Activated naive CD4-positive, alpha-beta T cell treated with anti-CD3 and anti-CD28 coated beads, Interleukin-2, amount 10 ng/mL, durations not matched to agents 7 days and 5 days (primary cell): ENCODE data around the gene NUP153.
"Not testable (repeated sequence)": the region's sequence is repeated elsewhere in the genome, so short reads cannot be mapped to it uniquely, and the experiment has no call there.

Experiments used
- CTCF ChIA-PET: fragments of 350-600 bp; sonication (Branson Sonifier 250); formaldehyde crosslinking; loops from one replicate; lab custom pipeline; 2021; ENCODE audit warnings: antibody characterized with exemption; lab: Charles Lee
- DNase-seq: peaks from one replicate; pipeline ENCODE4 v3.0.0-alpha.2; 2020
- H3K27ac Mint-ChIP-seq: one replicate; pipeline ENCODE4 v1.8.0; 2021; ENCODE audit warnings: mild to moderate bottlenecking, moderate library complexity, mixed read lengths
- H3K27me3 Mint-ChIP-seq: one replicate; pipeline ENCODE4 v1.8.0; 2021; ENCODE audit warnings: mild to moderate bottlenecking, mixed read lengths
- H3K36me3 Mint-ChIP-seq: one replicate; pipeline ENCODE4 v1.8.0; 2021; ENCODE audit warnings: mixed read lengths
- H3K4me1 Mint-ChIP-seq: one replicate; pipeline ENCODE4 v1.8.0; 2021; ENCODE audit warnings: mixed read lengths
- H3K4me3 Mint-ChIP-seq: one replicate; pipeline ENCODE4 v1.8.0; 2021; ENCODE audit warnings: mild to moderate bottlenecking, moderate library complexity, mixed read lengths
- H3K9me3 Mint-ChIP-seq: one replicate; pipeline ENCODE4 v1.8.0; 2021; ENCODE audit warnings: mixed read lengths

The NUP153 gene

GRCh38 chr6:17593246-17593645 is 113.5 kb downstream of the NUP153 start:
- CTCF ChIA-PET, result no interaction called here
- H3K27ac Mint-ChIP-seq, result no peak overlapping the region

DNA sequence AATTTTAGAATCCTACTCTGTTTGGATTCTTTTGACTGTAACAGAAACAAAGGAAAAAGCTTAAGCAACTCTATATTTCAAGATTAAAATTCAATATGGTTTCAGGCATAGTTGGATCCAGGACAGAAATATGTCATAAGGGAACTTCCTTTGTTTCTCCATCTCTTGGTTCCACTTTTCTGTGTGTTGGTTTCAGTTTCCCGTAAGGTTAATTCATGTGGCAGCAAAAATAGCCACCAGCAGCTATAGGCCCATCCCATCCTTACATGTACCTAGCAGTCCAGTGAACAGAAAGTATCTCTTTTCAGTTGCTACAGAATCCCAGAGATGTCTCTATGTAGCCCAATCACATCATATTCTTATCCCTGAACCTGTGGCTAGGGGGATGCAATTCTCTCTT is 115.4 kb downstream of the NUP153 start:
- H3K4me1 Mint-ChIP-seq, result peaks cover 23% of the 10 kb centered on the region

More at GRCh38 chr6:17593246-17593645, 113.5 kb downstream of the NUP153 start:
- Mint-ChIP-seq H3K27me3 (peaks cover 11% of the 10 kb centered on the region), H3K4me1 (peaks cover 26% of the 10 kb centered on the region), H3K36me3 (no peaks in the 10 kb centered on the region), H3K4me3 (no peak overlapping the region), H3K9me3 (no peaks in the 10 kb centered on the region)
- no peak for DNase-seq

GRCh38 chr6:17589406-17590096 is 117.2 kb downstream of the NUP153 start:
- peak; percentile 39 for DNase-seq
- Mint-ChIP-seq H3K27me3 (peaks cover 6% of the 10 kb centered on the region), H3K4me1 (peaks cover 23% of the 10 kb centered on the region), H3K36me3 (no peaks in the 10 kb centered on the region), H3K4me3 (no peak overlapping the region), H3K27ac (peak overlapping the region; percentile 42), H3K9me3 (no peaks in the 10 kb centered on the region)
- CTCF ChIA-PET, result interaction anchor here (0.6 to 2.0 kb wide), 3 partner anchors 32 to 215 kb away, joined by 3 to 10 read pairs (median 7); no protein-coding TSS in a partner anchor

More for the DNA sequence above, 115.4 kb downstream of the NUP153 start:
- CTCF ChIA-PET, result no interaction called here
- no peak for DNase-seq
- Mint-ChIP-seq H3K9me3 (no peaks in the 10 kb centered on the region), H3K27me3 (peaks cover 6% of the 10 kb centered on the region), H3K4me3 (no peak overlapping the region), H3K36me3 (no peaks in the 10 kb centered on the region), H3K27ac (peak overlapping the region; percentile 39)

DNA sequence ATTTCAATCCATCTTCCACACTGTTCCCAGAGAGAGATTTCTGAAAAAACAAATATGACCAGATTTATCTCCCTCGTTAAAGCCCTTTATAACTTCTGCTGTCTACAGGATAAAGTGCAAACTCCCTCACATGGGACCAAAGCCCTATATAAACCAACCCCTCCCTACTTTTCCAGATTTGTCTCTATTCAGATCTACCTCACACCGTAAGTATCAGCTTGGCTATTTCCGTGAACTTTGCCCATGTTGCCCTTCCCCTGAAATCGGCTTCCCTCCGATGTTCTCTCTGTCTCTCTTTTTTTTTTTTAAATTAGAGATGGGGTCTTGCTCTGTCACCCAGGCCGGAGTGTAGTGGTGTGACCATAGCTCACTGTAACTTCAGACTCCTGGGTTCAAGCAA is 118.7 kb downstream of the NUP153 start:
- Mint-ChIP-seq H3K36me3 (no peaks in the 10 kb centered on the region), H3K27me3 (no peaks in the 10 kb centered on the region), H3K27ac (no peak overlapping the region), H3K4me3 (no peak overlapping the region), H3K9me3 (no peaks in the 10 kb centered on the region), H3K4me1 (peaks cover 26% of the 10 kb centered on the region)
- no peak for DNase-seq
- CTCF ChIA-PET, result interaction anchor here (0.7 to 2.0 kb wide), 2 partner anchors 51 to 216 kb away, joined by 3 to 10 read pairs; no protein-coding TSS in a partner anchor

GRCh38 chr6:17586623-17587022 is 120.1 kb downstream of the NUP153 start:
- H3K27me3 Mint-ChIP-seq, H3K36me3 Mint-ChIP-seq, DNase-seq, H3K27ac Mint-ChIP-seq, H3K4me3 Mint-ChIP-seq, H3K9me3 Mint-ChIP-seq: not testable (repeated sequence)
- H3K4me1 Mint-ChIP-seq, result peaks cover 25% of the 10 kb centered on the region
- CTCF ChIA-PET, result interaction anchor here (0.6 kb wide), 1 partner anchor 541 kb away, joined by 3 read pairs; no protein-coding TSS in a partner anchor

DNA sequence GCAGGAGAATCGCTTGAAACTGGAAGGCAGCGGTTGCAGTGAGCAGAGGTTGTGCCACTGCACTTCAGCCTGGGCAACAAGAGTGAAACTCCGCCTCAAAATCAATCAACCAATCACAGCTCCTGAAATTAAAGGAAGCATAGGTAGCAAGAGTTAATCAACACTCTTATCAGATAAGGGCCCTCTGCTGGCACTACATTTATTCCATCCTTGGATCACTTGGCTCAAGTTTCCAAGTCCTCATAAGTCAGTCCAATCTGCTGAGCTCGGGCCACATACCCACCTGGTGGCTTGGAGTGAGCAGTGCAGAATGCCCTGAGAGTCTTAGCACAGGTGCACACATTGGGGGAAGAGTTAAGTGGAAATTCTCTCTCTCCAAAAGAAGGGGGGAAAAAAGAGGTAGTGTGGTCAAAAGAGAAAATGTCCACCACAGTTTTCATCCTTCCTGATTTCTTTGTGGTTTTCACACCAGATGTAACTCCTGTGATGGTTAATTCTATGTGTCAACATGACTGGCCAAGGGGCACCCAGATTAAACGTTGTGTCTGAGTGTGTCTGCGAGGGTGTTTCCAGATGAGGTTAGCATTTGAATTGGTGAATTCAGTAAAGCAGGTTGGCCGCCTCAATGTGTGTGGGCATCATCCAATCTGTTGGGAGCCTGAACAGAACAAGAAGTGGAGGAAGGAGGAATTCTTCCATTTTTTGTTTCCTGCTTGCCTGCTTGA is 120.8 kb downstream of the NUP153 start:
- Mint-ChIP-seq H3K4me3 (no peak overlapping the region), H3K27me3 (peaks cover 4% of the 10 kb centered on the region), H3K27ac (no peak overlapping the region), H3K4me1 (peaks cover 20% of the 10 kb centered on the region), H3K9me3 (peaks cover 3% of the 10 kb centered on the region), H3K36me3 (no peaks in the 10 kb centered on the region)
- CTCF ChIA-PET, result interaction anchor here (0.6 to 2.5 kb wide), 7 partner anchors 9 to 541 kb away, joined by 3 to 29 read pairs (median 4); no protein-coding TSS in a partner anchor
- no peak for DNase-seq

- Mint-ChIP-seq H3K4me1 (peaks cover 9% of the 10 kb centered on the region), H3K36me3 (no peaks in the 10 kb centered on the region), H3K27me3 (peaks cover 13% of the 10 kb centered on the region), H3K4me3 (no peak overlapping the region), H3K27ac (no peak overlapping the region), H3K9me3 (peaks cover 3% of the 10 kb centered on the region)
- CTCF ChIA-PET, result interaction anchor here (0.6 to 2.5 kb wide), 21 partner anchors 8 to 431 kb away, joined by 3 to 29 read pairs (median 4); no protein-coding TSS in a partner anchor
- DNase-seq, result peak; percentile 29
Measured at GRCh38 chr6:17584241-17584803, 122.4 kb downstream of the NUP153 start.

GRCh38 chr6:17583811-17584210 is 122.9 kb downstream of the NUP153 start:
- peaks cover 3% of the 10 kb centered on the region for H3K9me3 Mint-ChIP-seq
- H3K4me3 Mint-ChIP-seq, result no peak overlapping the region
- DNase-seq, result no peak
- CTCF ChIA-PET, result interaction anchor here (0.6 to 2.5 kb wide), 19 partner anchors 8 to 431 kb away, joined by 3 to 29 read pairs (median 3); no protein-coding TSS in a partner anchor
- peaks cover 13% of the 10 kb centered on the region for H3K27me3 Mint-ChIP-seq
- H3K4me1 Mint-ChIP-seq, result peaks cover 6% of the 10 kb centered on the region
- no peak overlapping the region for H3K27ac Mint-ChIP-seq
- no peaks in the 10 kb centered on the region for H3K36me3 Mint-ChIP-seq

DNA sequence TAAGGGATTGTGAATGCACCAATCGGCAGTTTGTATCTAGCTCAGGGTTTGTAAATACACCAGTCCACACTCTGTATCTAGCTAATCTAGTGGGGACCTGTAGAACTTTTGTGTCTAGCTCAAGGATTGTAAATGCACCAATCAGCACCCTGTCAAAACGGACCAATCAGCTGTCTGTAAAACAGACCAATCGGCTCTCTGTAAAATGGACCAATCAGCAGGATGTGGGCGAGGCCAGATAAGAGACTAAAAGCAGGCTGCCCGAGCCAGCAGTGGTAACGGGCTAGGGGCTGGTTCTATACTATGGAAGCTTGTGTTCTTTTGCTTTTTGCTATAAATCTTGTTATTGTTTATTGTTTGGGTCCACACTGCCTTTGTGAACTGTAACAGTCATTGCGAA is 125.4 kb downstream of the NUP153 start:
- H3K9me3 Mint-ChIP-seq, result peaks cover 15% of the 10 kb centered on the region
- peaks cover 22% of the 10 kb centered on the region for H3K27me3 Mint-ChIP-seq
- H3K4me1 Mint-ChIP-seq, H3K36me3 Mint-ChIP-seq, H3K27ac Mint-ChIP-seq: not testable (repeated sequence)
- DNase-seq, result peak; percentile 31
- CTCF ChIA-PET, result interaction anchor here (0.6 to 2.3 kb wide), 4 partner anchors 20 to 1166 kb away, joined by 3 to 8 read pairs (median 4); no protein-coding TSS in a partner anchor
- H3K4me3 Mint-ChIP-seq, result peak overlapping the region; percentile 27

DNA sequence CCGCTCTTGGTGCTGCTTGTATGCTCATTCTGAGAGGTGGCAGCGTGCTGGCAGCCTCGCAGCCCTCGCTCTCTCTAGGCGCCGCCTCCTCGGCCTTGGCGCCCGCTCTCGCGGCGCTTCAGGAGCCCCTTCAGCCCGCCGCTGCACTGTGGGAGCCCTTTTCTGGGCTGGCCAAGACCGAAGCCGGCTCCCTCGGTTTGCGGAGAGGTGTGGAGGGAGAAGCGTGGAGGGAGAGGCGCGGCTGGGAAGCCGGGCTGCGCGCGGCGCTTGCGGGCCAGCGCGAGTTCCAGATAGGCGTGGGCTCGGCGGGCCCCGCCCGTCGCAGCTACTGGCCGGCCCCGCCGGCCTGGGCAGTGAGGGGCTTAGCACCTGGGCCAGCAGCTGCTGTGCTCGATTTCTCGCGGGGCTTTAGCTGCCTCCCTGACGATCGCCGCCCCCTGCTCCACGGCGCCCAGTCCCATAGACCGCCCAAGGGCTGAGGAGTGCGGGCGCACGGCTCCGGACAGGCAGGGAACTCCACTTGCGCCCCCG is 126.1 kb downstream of the NUP153 start:
- Mint-ChIP-seq H3K27ac (no peak overlapping the region), H3K36me3 (no peaks in the 10 kb centered on the region), H3K4me1 (peaks cover 6% of the 10 kb centered on the region), H3K4me3 (peak overlapping the region; percentile 63), H3K9me3 (peaks cover 15% of the 10 kb centered on the region), H3K27me3 (peaks cover 22% of the 10 kb centered on the region)
- CTCF ChIA-PET, result interaction anchor here (0.6 to 2.3 kb wide), 4 partner anchors 21 to 1167 kb away, joined by 3 to 8 read pairs (median 4); no protein-coding TSS in a partner anchor
- peak; percentile 44 for DNase-seq

DNA sequence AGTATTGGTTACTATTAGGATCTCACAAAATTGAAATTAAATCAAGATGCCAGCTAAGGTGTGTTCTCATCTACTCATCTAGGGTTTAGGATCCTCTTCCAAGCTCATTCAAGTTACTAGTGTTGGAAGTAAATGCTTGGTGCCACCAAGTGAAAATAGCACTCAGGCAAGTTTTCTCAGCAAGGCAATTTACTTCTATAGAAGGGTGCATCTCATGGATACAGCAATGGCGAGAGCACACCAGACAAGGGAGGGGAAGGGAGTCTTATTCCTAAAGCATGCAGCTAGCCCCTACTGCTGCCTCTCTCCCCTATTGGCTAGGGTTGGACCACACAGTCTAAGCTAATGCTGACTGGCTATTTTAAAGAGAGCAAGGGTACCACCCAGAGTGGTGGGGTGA is 129.7 kb downstream of the NUP153 start:
- CTCF ChIA-PET, result interaction anchor here (1.3 kb wide), 1 partner anchor 228 kb away, joined by 3 read pairs; no protein-coding TSS in a partner anchor
- Mint-ChIP-seq H3K36me3 (no peaks in the 10 kb centered on the region), H3K4me1 (peaks cover 4% of the 10 kb centered on the region), H3K4me3 (no peak overlapping the region), H3K27me3 (peaks cover 22% of the 10 kb centered on the region), H3K27ac (no peak overlapping the region), H3K9me3 (peaks cover 15% of the 10 kb centered on the region)
- no peak for DNase-seq

DNA sequence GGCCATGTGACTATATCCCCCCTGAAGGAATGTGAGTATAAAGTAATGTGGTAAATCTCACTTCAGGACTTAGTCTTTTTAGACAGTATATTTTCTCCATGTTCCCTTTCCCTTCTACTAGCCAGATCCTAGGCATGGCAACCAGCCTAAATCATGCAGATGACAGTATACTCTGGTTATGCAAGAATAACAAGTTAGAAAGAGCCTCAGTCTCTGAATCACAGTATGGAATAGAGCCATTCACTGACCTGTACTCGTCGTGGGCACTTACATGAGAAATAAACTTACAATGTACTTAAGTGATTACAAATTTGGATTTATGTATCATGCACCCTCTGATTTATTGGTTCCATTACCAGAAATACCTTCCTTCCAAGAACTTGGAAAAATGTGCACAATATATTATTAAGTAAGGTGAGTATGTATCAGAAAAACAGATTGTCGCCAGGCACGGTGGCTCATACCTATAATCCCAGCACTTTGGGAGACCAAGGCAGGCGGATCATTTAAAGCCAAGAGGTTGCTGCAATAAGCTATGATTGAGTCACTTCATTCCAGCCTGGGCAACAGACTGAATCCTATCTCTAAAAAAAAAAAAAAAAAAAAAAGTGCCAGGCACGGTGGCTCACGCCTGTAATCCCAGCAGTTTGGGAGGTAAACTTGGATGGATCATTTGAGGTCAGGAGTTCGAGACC is 131.7 kb downstream of the NUP153 start:
- CTCF ChIA-PET, result no interaction called here
- H3K36me3 Mint-ChIP-seq, result no peaks in the 10 kb centered on the region
- H3K9me3 Mint-ChIP-seq, result peaks cover 12% of the 10 kb centered on the region
- no peak for DNase-seq
- peaks cover 8% of the 10 kb centered on the region for H3K27me3 Mint-ChIP-seq
- no peak overlapping the region for H3K27ac Mint-ChIP-seq
- H3K4me1 Mint-ChIP-seq, result no peaks in the 10 kb centered on the region
- H3K4me3 Mint-ChIP-seq, result no peak overlapping the region

DNA sequence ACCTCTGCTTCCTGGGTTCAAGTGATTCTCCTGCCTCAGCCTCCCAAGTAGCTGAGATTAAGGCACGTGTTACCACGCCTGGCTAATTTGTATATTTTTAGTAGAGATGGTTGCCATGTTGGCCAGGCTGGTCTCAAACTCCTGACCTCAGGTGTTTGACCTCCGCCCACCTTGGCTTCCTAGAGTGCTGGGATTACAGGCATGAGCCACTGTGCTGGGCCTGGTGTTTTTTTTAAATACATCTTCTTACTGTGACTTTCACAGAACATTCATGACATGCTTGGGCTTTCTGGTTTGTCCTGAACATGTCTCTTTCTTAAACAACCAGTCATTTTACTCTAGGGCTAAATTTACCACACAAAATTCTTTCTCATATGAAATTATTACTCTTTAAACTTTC is 141.3 kb downstream of the NUP153 start:
- CTCF ChIA-PET, result no interaction called here
- no peak for DNase-seq
- peaks cover 3% of the 10 kb centered on the region for H3K27me3 Mint-ChIP-seq
- H3K4me3 Mint-ChIP-seq, result no peak overlapping the region
- peaks cover 18% of the 10 kb centered on the region for H3K9me3 Mint-ChIP-seq
- H3K36me3 Mint-ChIP-seq, result no peaks in the 10 kb centered on the region
- H3K27ac Mint-ChIP-seq, result no peak overlapping the region
- no peaks in the 10 kb centered on the region for H3K4me1 Mint-ChIP-seq
